BLaER1 (cell line): Measurements from ENCODE around the gene NAXE.
"Not testable (repeated sequence)": the region's sequence is repeated elsewhere in the genome, so short reads cannot be mapped to it uniquely, and the experiment has no call there.

Source experiments
- H3K27ac ChIP-seq: shearing (Covaris generic); formaldehyde crosslinking; 2 replicates; pipeline ENCODE4 v1.8.1; 2022
- H3K27me3 ChIP-seq: shearing (Covaris generic); formaldehyde crosslinking; 2 replicates; pipeline ENCODE4 v1.8.1; 2022
- H3K36me3 ChIP-seq: shearing (Covaris generic); formaldehyde crosslinking; 2 replicates; pipeline ENCODE4 v1.8.1; 2022
- H3K4me1 ChIP-seq: shearing (Covaris generic); formaldehyde crosslinking; 2 replicates; pipeline ENCODE4 v1.8.1; 2022
- H3K4me2 ChIP-seq: shearing (Covaris generic); formaldehyde crosslinking; 2 replicates; pipeline ENCODE4 v1.8.1; 2022
- H3K4me3 ChIP-seq: shearing (Covaris generic); formaldehyde crosslinking; 2 replicates; pipeline ENCODE4 v1.8.1; 2022
- H3K9ac ChIP-seq: shearing (Covaris generic); formaldehyde crosslinking; 2 replicates; pipeline ENCODE4 v1.8.1; 2022
- H3K9me3 ChIP-seq: shearing (Covaris generic); formaldehyde crosslinking; 2 replicates; pipeline ENCODE4 v1.8.1; 2022
- H4K20me1 ChIP-seq: shearing (Covaris generic); formaldehyde crosslinking; 2 replicates; pipeline ENCODE4 v1.8.1; 2022
- Cebpa-rat ChIP-seq: shearing (Covaris generic); IDR thresholded peaks from 2 replicates; pipeline ENCODE4 v1.8.1; 2022

NAXE gene

DNA sequence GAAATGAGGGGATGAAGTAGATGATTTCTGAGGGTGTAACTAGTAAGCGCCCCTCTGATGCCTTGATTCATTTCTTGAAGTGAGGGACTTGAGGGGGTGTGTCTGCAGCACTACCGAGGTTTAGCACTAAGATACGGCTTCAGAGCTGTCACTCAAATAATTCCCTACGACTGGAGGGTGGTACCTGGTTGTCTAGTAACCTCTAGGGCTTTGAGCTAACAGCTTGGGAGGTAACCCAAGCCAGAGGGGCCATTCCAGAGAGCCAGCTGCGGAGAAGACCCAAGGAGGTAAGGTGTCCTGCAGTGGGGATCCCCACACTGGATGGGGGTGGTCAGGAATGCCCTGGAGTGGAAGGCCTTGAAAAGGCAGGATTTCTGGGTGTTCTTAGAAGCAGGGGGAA lies 12.1 kb upstream of the NAXE start, which contains the start of gene TTC24:
Gene TTC24, plus strand, starts transcription at position 252 of the 400 bp plus-strand sequence. CDS start 1,642 bp downstream, outside the sequence.
- Histone ChIP-seq H3K36me3 (peaks cover under 1% of the 10 kb centered on the region; the same call in 1 of the 2 replicates), H3K9ac (peak within 1 kb of the TSS; percentile 73), H3K4me3 (no peak within 1 kb of the TSS), H3K4me2 (peak within 1 kb of the TSS; percentile 99), H4K20me1 (peaks cover 3% of the 10 kb centered on the region), H3K9me3 (no peaks in the 10 kb centered on the region), H3K27me3 (no peaks in the 10 kb centered on the region), H3K27ac (peak within 1 kb of the TSS; percentile 99), H3K4me1 (peaks cover 57% of the 10 kb centered on the region)
- no peak for TF ChIP-seq Cebpa-rat

GRCh38 chr1:156581661-156582387 lies 9.8 kb upstream of the NAXE start:
- H3K4me1 ChIP-seq, result peaks cover 69% of the 10 kb centered on the region
- H4K20me1 ChIP-seq, result peaks cover 27% of the 10 kb centered on the region
- peak overlapping the region; percentile 99 for H3K4me2 ChIP-seq
- peak overlapping the region; percentile 99 for H3K27ac ChIP-seq
- no peaks in the 10 kb centered on the region for H3K9me3 ChIP-seq
- H3K9ac ChIP-seq, result peak overlapping the region; percentile 97
- peaks cover 24% of the 10 kb centered on the region for H3K36me3 ChIP-seq
- TF ChIP-seq Cebpa-rat, result no peak
- no peaks in the 10 kb centered on the region for H3K27me3 ChIP-seq
- H3K4me3 ChIP-seq, result peak overlapping the region; percentile 71

DNA sequence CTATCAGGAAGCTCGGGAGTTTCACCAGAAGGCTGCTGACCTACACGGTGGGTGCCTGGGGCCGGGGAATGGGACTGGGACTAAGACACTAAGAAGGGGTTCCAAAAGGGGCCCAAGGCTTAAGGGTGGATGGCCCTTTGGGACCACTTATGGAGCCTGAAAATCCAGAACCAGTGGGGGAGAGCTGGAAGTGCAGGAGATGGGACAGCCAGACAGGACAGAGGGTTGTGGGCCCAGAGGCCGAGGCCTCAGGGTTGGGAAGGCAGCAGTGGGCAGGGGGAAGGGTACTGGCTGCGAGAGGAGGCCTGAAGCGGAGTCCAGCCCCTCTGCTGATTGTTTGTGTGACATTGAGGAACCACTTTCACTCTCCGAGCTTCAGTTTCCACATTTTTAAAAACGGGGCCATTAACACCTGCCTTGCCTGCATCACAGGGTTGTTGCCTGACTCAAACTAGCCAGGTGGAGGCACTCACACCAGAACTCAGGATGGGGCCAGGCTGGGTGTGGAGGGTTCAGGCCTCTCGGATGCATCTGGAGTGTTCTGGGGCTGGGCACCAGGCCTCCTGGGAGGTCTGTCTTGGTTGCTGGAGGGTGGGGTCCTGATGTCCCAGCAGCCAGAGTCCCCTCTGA lies 9.1 kb upstream of the NAXE start:
- peaks cover 69% of the 10 kb centered on the region for H3K4me1 ChIP-seq
- peak overlapping the region; percentile 99 for H3K27ac ChIP-seq
- TF ChIP-seq Cebpa-rat, result no peak
- no peaks in the 10 kb centered on the region for H3K9me3 ChIP-seq
- peaks cover 27% of the 10 kb centered on the region for H4K20me1 ChIP-seq
- H3K36me3 ChIP-seq, result peaks cover 31% of the 10 kb centered on the region
- peak overlapping the region; percentile 97 for H3K9ac ChIP-seq
- no peaks in the 10 kb centered on the region for H3K27me3 ChIP-seq
- peak overlapping the region; percentile 71 for H3K4me3 ChIP-seq
- H3K4me2 ChIP-seq, result peak overlapping the region; percentile 99

DNA sequence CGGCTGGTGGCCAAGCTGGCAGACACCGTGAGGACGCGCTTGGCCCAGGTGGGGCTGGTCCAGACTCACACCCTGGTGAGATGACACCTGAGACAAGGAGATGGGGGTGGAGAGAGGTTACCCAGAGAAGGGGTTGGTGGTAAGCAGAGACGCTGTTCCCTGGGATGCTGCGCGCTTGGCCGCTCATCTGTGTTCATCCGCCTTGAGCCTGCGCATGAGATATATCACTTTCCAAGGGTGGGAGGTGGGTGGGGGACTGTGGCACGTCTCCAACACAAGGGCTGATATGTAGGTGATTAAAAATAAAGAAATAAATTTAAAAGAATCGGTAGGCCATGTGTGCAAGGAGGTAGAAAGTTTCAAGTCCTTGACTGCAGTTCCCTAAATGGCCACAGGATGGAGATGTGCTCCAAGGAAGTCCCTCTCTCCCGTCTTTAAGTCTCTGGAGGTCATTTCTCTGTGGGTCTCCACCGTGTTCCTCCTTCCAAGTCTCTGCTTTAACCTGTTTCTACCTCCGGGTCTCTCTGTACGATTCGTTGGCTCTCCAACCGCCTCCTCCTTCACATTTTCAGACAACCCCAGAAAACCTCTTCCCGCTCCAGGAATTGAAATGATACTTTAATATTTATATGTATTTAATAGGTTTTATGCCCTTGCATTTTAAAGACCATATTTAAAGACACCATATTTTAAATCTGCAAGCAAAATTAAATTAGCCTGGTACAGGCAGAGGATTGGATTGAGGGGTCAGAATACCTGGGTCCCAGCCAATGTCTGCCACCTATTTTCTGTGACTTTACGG lies 7.6 kb upstream of the NAXE start:
- peak overlapping the region; percentile 99 for H3K27ac ChIP-seq
- H3K9ac ChIP-seq, result peak overlapping the region; percentile 97
- peak overlapping the region; percentile 99 for H3K4me2 ChIP-seq
- peaks cover 27% of the 10 kb centered on the region for H4K20me1 ChIP-seq
- no peak for TF ChIP-seq Cebpa-rat
- H3K4me3 ChIP-seq, result peak overlapping the region; percentile 71
- H3K36me3 ChIP-seq, result peaks cover 36% of the 10 kb centered on the region
- no peaks in the 10 kb centered on the region for H3K27me3 ChIP-seq
- H3K9me3 ChIP-seq, result no peaks in the 10 kb centered on the region
- H3K4me1 ChIP-seq, result peaks cover 54% of the 10 kb centered on the region

- Histone ChIP-seq H3K4me1 (peaks cover 46% of the 10 kb centered on the region), H3K36me3 (peaks cover 36% of the 10 kb centered on the region), H3K27ac (peak overlapping the region; percentile 99), H3K4me2 (peak overlapping the region; percentile 99), H4K20me1 (peaks cover 27% of the 10 kb centered on the region), H3K27me3 (no peaks in the 10 kb centered on the region), H3K9me3 (no peaks in the 10 kb centered on the region), H3K9ac (peak overlapping the region; percentile 97; the same call in 1 of the 2 replicates), H3K4me3 (no peak overlapping the region)
- TF ChIP-seq Cebpa-rat, result no peak
Observed at GRCh38 chr1:156584813-156585212, 6.8 kb upstream of the NAXE start.

DNA sequence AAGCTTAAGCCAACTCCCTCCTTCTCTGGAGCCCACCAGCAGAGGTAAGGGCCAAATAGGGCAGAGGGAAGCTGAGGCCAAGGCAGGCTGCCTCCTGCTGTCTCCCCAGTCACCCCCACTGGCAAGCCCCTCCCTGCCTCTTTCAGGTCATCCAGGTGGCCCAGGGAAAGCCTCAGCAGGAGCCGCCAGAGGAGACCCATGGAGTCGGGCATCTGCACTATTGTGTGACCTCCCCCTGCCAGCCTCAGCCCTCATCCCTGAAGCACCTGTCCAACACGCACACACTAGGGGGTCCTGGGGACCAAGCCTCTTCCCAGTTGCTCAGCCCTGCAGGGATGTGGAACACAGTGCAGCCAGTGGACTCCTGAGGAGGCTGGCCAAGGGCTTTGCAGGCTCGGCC lies 5.3 kb upstream of the NAXE start:
- Histone ChIP-seq H3K27ac (no peak overlapping the region), H4K20me1 (peaks cover 27% of the 10 kb centered on the region), H3K4me1 (peaks cover 41% of the 10 kb centered on the region), H3K9me3 (no peaks in the 10 kb centered on the region), H3K4me3 (no peak overlapping the region), H3K36me3 (peaks cover 36% of the 10 kb centered on the region), H3K9ac (no peak overlapping the region; the same call in 1 of the 2 replicates), H3K4me2 (no peak overlapping the region), H3K27me3 (no peaks in the 10 kb centered on the region)
- no peak for TF ChIP-seq Cebpa-rat

DNA sequence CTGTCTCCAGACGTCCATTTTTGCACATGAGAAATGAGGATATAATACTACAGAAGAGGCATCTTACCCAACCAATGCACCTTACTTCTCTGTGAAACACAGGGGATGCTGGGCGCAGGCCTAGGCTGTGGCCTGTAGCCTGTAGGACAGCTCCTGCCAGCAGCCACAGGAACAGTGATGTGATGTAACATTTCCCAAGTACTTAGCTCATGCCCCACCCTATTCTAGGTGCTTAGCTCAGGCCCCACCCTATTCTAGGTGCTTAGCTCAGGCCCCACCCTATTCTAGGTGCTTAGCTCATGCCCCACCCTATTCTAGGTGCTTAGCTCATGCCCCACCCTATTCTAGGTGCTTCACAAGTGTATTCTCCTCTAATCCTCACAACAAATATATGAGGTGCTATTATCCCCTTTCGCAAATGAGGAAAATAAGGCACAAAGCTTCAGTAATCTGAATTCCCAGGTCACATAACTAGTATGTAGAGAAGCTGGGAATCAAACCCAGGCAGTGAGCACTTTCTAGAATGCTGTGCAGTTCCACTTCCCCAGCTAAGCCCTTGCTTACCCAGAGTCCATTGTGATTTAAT lies 4.6 kb upstream of the NAXE start:
- Histone ChIP-seq H3K9me3 (no peaks in the 10 kb centered on the region), H3K4me3 (no peak overlapping the region), H3K27ac (no peak overlapping the region), H3K4me2 (no peak overlapping the region), H3K27me3 (no peaks in the 10 kb centered on the region), H3K9ac (no peak overlapping the region; the same call in 1 of the 2 replicates), H3K36me3 (peaks cover 36% of the 10 kb centered on the region), H3K4me1 (peaks cover 39% of the 10 kb centered on the region), H4K20me1 (peaks cover 27% of the 10 kb centered on the region)
- TF ChIP-seq Cebpa-rat, result no peak

DNA sequence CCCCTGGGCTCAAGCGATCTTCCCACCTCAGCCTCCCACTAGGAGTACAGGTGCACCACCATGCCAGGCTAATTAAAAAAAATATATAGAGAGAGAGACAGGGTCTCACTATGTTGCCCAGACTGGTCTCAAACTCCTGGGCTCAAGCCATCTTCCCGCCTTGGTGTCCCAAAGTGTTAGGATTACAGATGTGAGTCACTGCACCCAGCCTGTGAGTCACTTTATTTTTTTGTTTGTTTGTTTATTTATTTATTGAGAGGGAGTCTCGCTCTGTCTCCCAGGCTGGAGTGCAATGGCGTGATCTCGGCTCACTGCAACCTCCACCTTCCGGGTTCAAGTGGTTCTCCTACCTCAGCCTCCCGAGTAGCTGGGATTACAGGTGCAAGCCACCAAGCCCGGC lies 3.6 kb upstream of the NAXE start:
- Histone ChIP-seq H4K20me1 (peaks cover 33% of the 10 kb centered on the region), H3K36me3 (peaks cover 40% of the 10 kb centered on the region), H3K4me1 (peaks cover 48% of the 10 kb centered on the region)
- not testable (repeated sequence) for H3K4me2 ChIP-seq, H3K4me3 ChIP-seq, H3K27ac ChIP-seq, H3K9me3 ChIP-seq, H3K9ac ChIP-seq, H3K27me3 ChIP-seq

GRCh38 chr1:156589546-156589945 lies 2.0 kb upstream of the NAXE start:
- Histone ChIP-seq H3K4me3 (no peak overlapping the region), H3K4me2 (no peak overlapping the region), H3K9ac (no peak overlapping the region), H3K4me1 (peaks cover 50% of the 10 kb centered on the region), H3K27me3 (no peaks in the 10 kb centered on the region), H3K9me3 (no peaks in the 10 kb centered on the region), H3K27ac (no peak overlapping the region), H4K20me1 (peaks cover 29% of the 10 kb centered on the region), H3K36me3 (peaks cover 55% of the 10 kb centered on the region)
- no peak for TF ChIP-seq Cebpa-rat
